22Rv1 (cell line): ENCODE measurements around the gene LRRIQ4.

ENCODE experiments used
- CTCF ChIP-seq: fragments of 450-650 bp; IDR thresholded peaks from 2 replicates; pipeline ENCODE4 v1.5.1; 2017; ENCODE audit warnings: mild to moderate bottlenecking
- ZFX ChIP-seq: fragments of 450-650 bp; IDR thresholded peaks from 2 replicates; pipeline ENCODE4 v1.6.1; 2017; ENCODE audit warnings: antibody characterized with exemption, borderline replicate concordance

- TF ChIP-seq CTCF (no peak), ZFX (no peak)
Observed at GRCh38 chr3:169822540-169822939, 9.9 kb downstream of the LRRIQ4 start.
